NCI-H1105 treated with DMSO at 0.1 percent for 48 hours (cell line): Measurements from ENCODE around the gene RASSF5.
A peak's percentile ranks its signal among the peaks of the same experiment; 100 is the strongest.

Experiments used
- DNase-seq: peaks from one replicate; lab custom pipeline; 2025; lab: John Stamatoyannopoulos, UW

Gene RASSF5

GRCh38 chr1:206497363-206497762 lies 10.0 kb upstream of the RASSF5 start:
- DNase-seq, result no peak

GRCh38 chr1:206497774-206498173 lies 9.6 kb upstream of the RASSF5 start:
- no peak for DNase-seq

DNA sequence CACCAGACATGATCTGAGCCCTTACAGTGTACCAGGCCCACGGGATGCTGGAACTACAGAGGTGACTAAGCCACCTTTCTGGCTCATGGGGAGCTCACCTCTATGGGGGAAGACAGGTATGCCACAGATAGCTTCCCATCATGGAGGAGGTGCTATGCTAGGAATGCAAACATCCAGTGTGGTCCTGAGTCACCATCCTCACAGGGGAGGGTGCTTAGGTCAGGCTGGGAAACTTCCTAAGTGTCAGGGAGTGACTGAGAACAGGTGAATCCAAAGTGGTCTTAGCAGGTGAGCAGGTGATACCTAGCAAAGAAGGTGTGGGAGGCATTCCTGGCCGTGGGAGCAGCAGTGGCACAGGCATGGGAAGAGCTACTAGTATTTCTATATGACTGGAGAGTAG lies 8.6 kb upstream of the RASSF5 start:
- DNase-seq, result no peak

- DNase-seq, result no peak
Measured at GRCh38 chr1:206500046-206500445, 7.3 kb upstream of the RASSF5 start.

DNA sequence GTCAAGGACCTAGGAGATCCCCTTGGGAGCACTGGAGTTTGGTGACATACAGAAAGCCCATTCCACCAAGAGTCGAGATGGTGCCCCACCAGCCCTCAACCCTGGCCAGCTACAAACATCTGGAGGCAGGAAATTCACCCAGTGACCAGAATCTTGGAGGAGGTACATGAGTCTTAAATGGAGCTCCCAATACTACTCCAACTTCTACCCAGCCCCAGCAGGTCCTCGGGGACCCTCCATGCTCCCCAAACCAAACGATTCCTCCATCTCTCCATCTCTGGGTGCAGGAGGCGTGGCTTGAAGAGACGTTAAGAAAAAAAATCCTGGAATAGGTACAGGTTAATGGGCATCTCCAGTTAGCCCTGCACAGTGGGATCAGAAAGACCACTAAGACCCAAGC lies 5.5 kb upstream of the RASSF5 start:
- no peak for DNase-seq

DNA sequence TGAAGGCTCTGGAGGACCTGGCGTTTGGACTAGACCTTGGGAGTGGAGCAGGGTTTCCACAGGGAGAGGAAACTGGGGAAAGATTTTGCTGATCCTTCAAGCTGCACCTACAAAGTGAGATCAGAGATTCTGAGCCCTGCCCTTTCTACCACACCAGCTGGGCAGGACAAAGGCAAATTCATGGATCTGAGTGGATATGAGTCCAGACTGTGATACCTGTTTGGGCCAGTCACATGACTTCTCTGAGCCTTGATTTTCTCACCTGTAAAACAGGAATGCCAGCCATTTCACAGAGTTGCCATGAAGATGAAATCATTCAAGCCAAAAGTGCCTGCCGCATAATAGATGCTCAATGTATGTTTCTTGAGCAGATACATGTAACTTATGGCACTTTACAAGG lies 4.9 kb upstream of the RASSF5 start:
- no peak for DNase-seq

DNA sequence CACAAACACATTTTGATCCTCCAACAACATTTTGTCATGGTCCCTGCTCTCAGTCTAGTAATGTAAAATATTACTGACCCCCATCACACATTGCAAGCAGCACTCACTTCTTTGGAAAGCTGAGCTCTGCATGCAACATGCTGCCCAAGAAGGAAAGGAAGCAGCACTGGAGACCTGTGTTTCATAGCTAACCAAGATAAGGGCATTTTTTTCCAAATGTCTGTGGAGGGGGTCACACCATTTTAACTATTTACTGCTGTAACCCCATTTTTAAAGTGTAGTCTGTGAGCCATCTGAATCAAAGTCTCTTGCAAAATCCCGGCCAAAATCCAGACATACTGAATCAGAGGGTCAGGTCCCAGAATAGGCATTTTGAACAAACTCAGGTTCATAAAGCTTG lies 4.5 kb upstream of the RASSF5 start:
- no peak for DNase-seq

- DNase-seq, result no peak
Measured at GRCh38 chr1:206503591-206504362, 3.6 kb upstream of the RASSF5 start.

- no peak for DNase-seq
Measured at GRCh38 chr1:206504363-206504713, 3.0 kb upstream of the RASSF5 start.

GRCh38 chr1:206505702-206506355 lies 1.5 kb upstream of the RASSF5 start:
- DNase-seq, result no peak

DNA sequence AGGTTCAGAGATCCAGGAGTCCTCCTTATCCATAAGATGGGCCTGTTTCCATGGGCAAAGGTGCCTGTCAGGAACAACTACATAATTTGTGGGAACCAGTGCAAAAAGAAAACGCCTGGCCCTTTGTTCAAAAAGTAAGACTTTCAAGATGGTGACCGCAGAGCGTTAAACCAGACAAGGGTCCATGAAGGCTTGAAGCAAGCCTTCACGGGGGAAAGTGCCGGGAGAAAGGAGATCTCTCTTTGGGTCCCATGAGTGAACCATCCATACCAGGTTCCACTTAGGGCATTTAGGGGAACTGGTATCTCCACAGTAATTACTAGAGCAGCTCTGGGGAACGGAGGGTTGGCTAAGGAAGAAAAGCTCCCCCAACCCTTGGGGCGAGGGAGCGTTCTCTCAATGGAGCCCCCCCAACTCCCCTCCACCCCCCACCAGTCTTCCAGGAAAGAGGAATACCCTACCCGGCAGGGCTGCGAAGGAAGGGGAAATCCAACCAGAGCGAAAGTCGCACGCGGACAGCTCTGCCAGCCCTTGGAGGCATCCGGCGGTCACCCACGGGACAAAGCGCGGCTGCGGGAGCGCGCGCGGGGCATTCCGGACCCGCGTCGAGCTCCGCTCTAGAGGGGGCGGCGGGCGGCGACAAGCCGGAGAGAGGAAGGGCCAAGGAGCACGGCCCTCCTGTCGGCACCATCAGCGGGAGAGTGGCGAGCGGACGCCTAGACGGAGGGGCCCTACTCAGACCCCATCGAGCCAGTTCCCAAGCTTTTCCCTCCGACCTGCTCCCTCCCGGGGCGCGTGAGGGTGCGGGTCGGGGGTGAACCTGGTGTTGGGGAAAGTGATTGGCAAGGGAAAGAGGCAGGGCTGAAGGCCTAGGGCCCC lies 687 bp upstream of the RASSF5 start:
- DNase-seq, result no peak

GRCh38 chr1:206508130-206508889 lies 979 bp downstream of the RASSF5 start:
- DNase-seq, result no peak

DNA sequence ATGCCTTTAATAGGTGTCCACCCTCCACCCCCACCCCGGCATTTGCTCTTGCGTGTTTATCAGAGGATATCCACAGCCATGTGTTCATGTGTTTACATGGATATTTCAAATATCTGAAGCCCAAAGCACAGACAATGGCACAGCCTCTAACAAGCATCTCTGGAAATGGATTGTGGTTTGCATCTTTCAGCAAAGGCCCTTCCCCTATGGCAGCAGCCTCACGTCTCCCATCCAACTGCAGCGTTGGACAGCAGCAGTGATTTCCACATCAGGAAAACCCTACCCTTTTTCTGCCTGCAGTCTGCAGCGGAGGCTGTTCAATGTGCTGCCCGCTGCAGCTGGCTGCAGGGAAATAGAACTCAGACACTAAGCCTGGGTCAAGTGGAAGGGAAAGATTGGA lies 1.6 kb downstream of the RASSF5 start:
- DNase-seq, result no peak

- no peak for DNase-seq
Measured at GRCh38 chr1:206509612-206510257, 2.4 kb downstream of the RASSF5 start.

- DNase-seq, result no peak
Measured at GRCh38 chr1:206510371-206510770, 3.0 kb downstream of the RASSF5 start.

DNA sequence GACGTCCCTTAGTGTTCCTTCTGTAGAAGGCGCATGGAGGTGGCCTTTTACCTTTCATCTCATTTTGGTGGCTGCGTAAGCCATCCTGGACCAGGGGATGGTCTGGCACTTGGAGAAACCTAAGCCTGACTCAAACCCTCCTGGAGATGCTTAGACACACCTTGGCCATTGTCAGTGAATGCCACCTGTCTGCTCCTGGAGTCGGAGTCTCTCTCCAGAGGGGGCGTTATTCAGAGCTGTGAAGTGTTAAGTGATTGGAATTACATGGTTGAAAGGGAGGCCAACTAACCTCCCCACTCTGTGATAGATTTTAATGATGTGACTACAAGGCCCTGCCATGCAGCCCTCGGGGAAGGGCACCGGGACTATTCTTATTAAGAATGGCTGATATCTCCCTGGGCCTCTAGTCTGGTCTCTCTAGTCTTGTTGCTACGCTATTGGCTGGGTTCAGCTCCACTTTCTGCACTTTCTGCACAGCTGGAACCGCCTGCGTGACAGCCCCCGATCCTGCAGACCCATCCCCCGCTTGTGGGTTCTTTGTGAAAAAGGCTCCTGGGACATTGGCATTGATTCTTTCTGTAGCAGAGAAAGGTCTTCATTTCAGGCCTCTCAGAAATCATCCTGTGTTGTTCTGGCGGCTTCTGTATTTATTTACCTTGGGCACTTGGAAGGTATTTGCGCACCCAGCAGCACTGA lies 4.2 kb downstream of the RASSF5 start:
- no peak for DNase-seq

- peak; percentile 70 for DNase-seq
Measured at GRCh38 chr1:206512058-206512850, 4.9 kb downstream of the RASSF5 start.

DNA sequence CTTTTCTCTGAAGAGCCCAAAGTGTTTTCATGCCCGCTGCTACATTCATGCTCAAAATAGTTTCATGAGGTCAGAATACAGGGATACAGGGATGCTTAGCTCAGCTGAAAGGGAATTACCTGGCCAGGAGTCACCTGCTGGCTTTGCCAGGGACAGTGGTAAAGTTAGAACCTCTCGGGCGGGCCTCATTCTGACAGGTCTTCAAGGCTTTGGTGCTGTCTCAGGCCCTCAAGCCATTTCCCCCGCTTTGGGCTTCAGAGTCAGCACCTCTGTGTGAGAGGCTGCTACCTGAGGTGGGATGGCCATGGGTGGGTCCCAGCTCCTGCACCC lies 5.5 kb downstream of the RASSF5 start:
- DNase-seq, result no peak

- no peak for DNase-seq
Measured at GRCh38 chr1:206513312-206514111, 6.2 kb downstream of the RASSF5 start.
